Neural cell (in vitro differentiated cells): ENCODE data around the gene DLG5. TPM values are rescaled to one million over a fixed set of nuclear protein-coding genes. Genes with fewer than 3 reads are reported as not detected.

Experiments used
- H2AFZ ChIP-seq: fragments of 200-600, 300-800 bp; sonication (generic), shearing (Covaris generic); 2 replicates; pipeline ENCODE4 v1.6.0; 2014; ENCODE audit warnings: low read depth, mild to moderate bottlenecking, antibody characterized with exemption, low read length, moderate library complexity
- H3F3A ChIP-seq: fragments of 200-600 bp; shearing (Covaris generic); 2 replicates; pipeline ENCODE4 v1.6.1; 2016; ENCODE audit warnings: mild to moderate bottlenecking, moderate library complexity, mixed read lengths, antibody characterized with exemption, low read length; ENCODE audit not compliant: insufficient read depth, poor library complexity, severe bottlenecking
- H3K27ac ChIP-seq: fragments of 200-600, 300-800 bp; sonication (generic), shearing (Covaris generic); 2 replicates; pipeline ENCODE4 v1.5.1; 2014; ENCODE audit warnings: mild to moderate bottlenecking, low read length, moderate library complexity
- H3K27me3 ChIP-seq: fragments of 300-800, 200-600 bp; sonication (generic), shearing (Covaris generic); 2 replicates; pipeline ENCODE4 v1.6.0; 2014; ENCODE audit warnings: mild to moderate bottlenecking, low read depth, low read length, moderate library complexity; ENCODE audit not compliant: insufficient read depth
- H3K36me3 ChIP-seq: fragments of 300-800, 200-600 bp; sonication (generic), shearing (Covaris generic); 2 replicates; pipeline ENCODE4 v1.5.1; 2014; ENCODE audit warnings: mild to moderate bottlenecking, antibody characterized with exemption, low read length, moderate library complexity; ENCODE audit not compliant: insufficient read depth
- H3K4me2 ChIP-seq: fragments of 300-800, 200-600 bp; sonication (generic), shearing (Covaris generic); 2 replicates; pipeline ENCODE4 v1.6.0; 2014; ENCODE audit warnings: mild to moderate bottlenecking, low read length
- H3K4me3 ChIP-seq: fragments of 300-800, 200-600 bp; sonication (generic), shearing (Covaris generic); 2 replicates; pipeline ENCODE4 v1.5.1; 2014; ENCODE audit warnings: mild to moderate bottlenecking, low read length, moderate library complexity
- H3K79me2 ChIP-seq: fragments of 200-600 bp; shearing (Covaris generic); replicated peaks from 2 replicates; pipeline ENCODE4 v1.6.0; 2014; ENCODE audit warnings: mild to moderate bottlenecking, low read length, moderate library complexity; ENCODE audit not compliant: insufficient read depth
- H3K9ac ChIP-seq: fragments of 300-800, 200-600 bp; sonication (generic), shearing (Covaris generic); 2 replicates; pipeline ENCODE4 v1.6.1; 2016; ENCODE audit warnings: mild to moderate bottlenecking, low read length, mixed read lengths
- H3K9me2 ChIP-seq: fragments of 200-600 bp; shearing (Covaris generic); 2 replicates; pipeline ENCODE4 v1.6.1; 2016; ENCODE audit warnings: mild to moderate bottlenecking, low read length, mixed read lengths; ENCODE audit not compliant: insufficient read depth
- H3K9me3 ChIP-seq: fragments of 200-600, 300-800 bp; sonication (generic), shearing (Covaris generic); 2 replicates; pipeline ENCODE4 v1.6.1; 2016; ENCODE audit warnings: mild to moderate bottlenecking, mixed run types, low read length, moderate library complexity, mixed read lengths
- H4K20me1 ChIP-seq: fragments of 200-600 bp; shearing (Covaris generic); 2 replicates; pipeline ENCODE4 v1.6.1; 2016; ENCODE audit warnings: mild to moderate bottlenecking, mixed run types; ENCODE audit not compliant: insufficient read depth
- CTCF ChIP-seq: fragments of 450-650 bp; IDR thresholded peaks from 2 replicates; pipeline ENCODE4 v1.5.1; 2014; ENCODE audit warnings: antibody characterized with exemption, mild to moderate bottlenecking, moderate library complexity; ENCODE audit not compliant: poor library complexity, severe bottlenecking
- EP300 ChIP-seq: fragments of 450-650 bp; conservative IDR thresholded peaks from 2 replicates; pipeline ENCODE4 v1.6.1; 2014; ENCODE audit warnings: antibody characterized with exemption, mild to moderate bottlenecking, moderate library complexity; ENCODE audit not compliant: poor library complexity, severe bottlenecking
- EZH2 ChIP-seq: fragments of 200-600, 300-800 bp; shearing (Covaris generic), sonication (generic); IDR thresholded peaks from 2 replicates; pipeline ENCODE4 v1.6.1; 2014; ENCODE audit warnings: antibody characterized with exemption, low read length, borderline replicate concordance, mild to moderate bottlenecking; ENCODE audit not compliant: insufficient read depth, poor library complexity, severe bottlenecking
- MXI1 ChIP-seq: fragments of 450-650 bp; conservative IDR thresholded peaks from 2 replicates; pipeline ENCODE4 v1.6.1; 2014; ENCODE audit warnings: antibody characterized with exemption, mild to moderate bottlenecking; ENCODE audit not compliant: poor library complexity, severe bottlenecking
- POLR2AphosphoS5 ChIP-seq: IDR thresholded peaks from 2 replicates; pipeline ENCODE4 v1.6.1; 2012
- RAD21 ChIP-seq: fragments of 450-650 bp; conservative IDR thresholded peaks from 2 replicates; pipeline ENCODE4 v1.6.1; 2014; ENCODE audit warnings: antibody characterized with exemption, mild to moderate bottlenecking, moderate library complexity
- REST ChIP-seq: IDR thresholded peaks from 2 replicates; pipeline ENCODE4 v1.6.1; 2012; ENCODE audit warnings: borderline replicate concordance
- SMC3 ChIP-seq: fragments of 450-650 bp; conservative IDR thresholded peaks from 2 replicates; pipeline ENCODE4 v1.6.1; 2014; ENCODE audit warnings: antibody characterized with exemption, mild to moderate bottlenecking, moderate library complexity; ENCODE audit not compliant: poor library complexity
- TAF1 ChIP-seq: IDR thresholded peaks from 2 replicates; pipeline ENCODE4 v1.6.1; 2012; ENCODE audit warnings: low read depth
- polyA plus RNA-seq: library from polyadenylated mRNA; depleted of rRNA; stranded (reverse); fragments of >200 nt; gene quantifications from 2 replicates; pipeline ENCODE4 v1.2.3, GENCODE V29; 2014

DLG5 gene
- polyA plus RNA-seq, 1 donor from 2014 or later = 72.9 TPM

- no peaks in the 10 kb centered on the region for H3K9me3 ChIP-seq
- H3K4me3 ChIP-seq = no peak overlapping the region
- no peaks in the 10 kb centered on the region for H3K36me3 ChIP-seq
- H3K9ac ChIP-seq = no peak overlapping the region
- H2AFZ ChIP-seq = no peak overlapping the region
- no peaks in the 10 kb centered on the region for H3K79me2 ChIP-seq
- no peaks in the 10 kb centered on the region for H4K20me1 ChIP-seq
- TF ChIP-seq EZH2 (no peak), EP300 (no peak), CTCF (no peak), POLR2AphosphoS5 (no peak), MXI1 (no peak), SMC3 (no peak), RAD21 (no peak), REST (no peak), TAF1 (no peak)
- no peaks in the 10 kb centered on the region for H3K9me2 ChIP-seq
- H3K4me2 ChIP-seq = no peak overlapping the region
- no peak overlapping the region for H3K27ac ChIP-seq
- no peaks in the 10 kb centered on the region for H3F3A ChIP-seq
- no peaks in the 10 kb centered on the region for H3K27me3 ChIP-seq
Measured at GRCh38 chr10:77782328-77783061, 144.1 kb downstream of the DLG5 start.

- Histone ChIP-seq H3K36me3 (no peaks in the 10 kb centered on the region), H3K79me2 (no peaks in the 10 kb centered on the region)
- TF ChIP-seq POLR2AphosphoS5 = no peak
- no peak for TF ChIP-seq RAD21
- TF ChIP-seq EZH2 = no peak
- no peak for TF ChIP-seq TAF1
- TF ChIP-seq SMC3 = no peak
- no peak for TF ChIP-seq MXI1
Measured at GRCh38 chr10:77781451-77782327, 144.9 kb downstream of the DLG5 start.

More at GRCh38 chr10:77781451-77782327, 144.9 kb downstream of the DLG5 start:
- Histone ChIP-seq H3K9me2 (no peaks in the 10 kb centered on the region), H3K9me3 (no peaks in the 10 kb centered on the region), H3K4me3 (no peak overlapping the region), H3K27ac (no peak overlapping the region), H3K4me2 (no peak overlapping the region), H3K9ac (no peak overlapping the region), H3K27me3 (no peaks in the 10 kb centered on the region), H4K20me1 (no peaks in the 10 kb centered on the region), H3F3A (no peaks in the 10 kb centered on the region), H2AFZ (no peak overlapping the region)
